ENCODE measurements around the gene SHMT2. TPM values are rescaled to one million over a fixed set of nuclear protein-coding genes. Genes with fewer than 3 reads are reported as not detected.
"Not testable (repeated sequence)": the region's sequence is repeated elsewhere in the genome, so short reads cannot be mapped to it uniquely, and the experiment has no call there.

SHMT2 gene
- total and polyA plus RNA-seq, 7 experiments from 2014 or later: 21.7 to 175 (median 36.1) TPM

- Histone ChIP-seq H3K4me1 (ENCODE audit: control insufficient read depth in 2 of 2, insufficient read depth in 2 of 2, low read length in 2 of 2) (peaks cover 10 to 15% of the 10 kb centered on the region in 2 donors), H3K4me3 (ENCODE audit: low read length) (no peak overlapping the region), H3K27ac (ENCODE audit: low read depth, low read length) (peak overlapping the region; percentile 74), H3K9me3 (ENCODE audit: control insufficient read depth in 2 of 3, low read length in 3 of 3) (no peaks in the 10 kb centered on the region), H3K27me3 (ENCODE audit: control insufficient read depth in 2 of 2, insufficient read depth in 2 of 2, low read length in 2 of 2) (no peaks in the 10 kb centered on the region), H3K36me3 (ENCODE audit: control insufficient read depth in 2 of 3, insufficient read depth in 3 of 3, low read length in 3 of 3) (peaks cover 11 to 55% (median 12%) of the 10 kb centered on the region in 3 experiments)
- ChIA-PET POLR2A (interaction anchor here (0.7 to 1.4 kb wide), 2 partner anchors 9 to 150 kb away, joined by 3 read pairs; no protein-coding TSS in a partner anchor), CTCF (interaction anchor here (0.6 kb wide), 1 partner anchor 12 kb away, joined by 3 read pairs; no protein-coding TSS in a partner anchor)
- Mint-ChIP-seq H3K27me3 (no peaks in the 10 kb centered on the region), H3K27ac (peak overlapping the region; percentile 85 to 95 (median 90)), H3K4me3 (peak overlapping the region; percentile 7 to 72 (median 59)), H3K9me3 (peaks cover 0 to 2% (median 0%) of the 10 kb centered on the region in 11 donors), H3K4me1 (peaks cover 12 to 30% (median 21%) of the 10 kb centered on the region in 7 donors), H3K36me3 (peaks cover 3 to 67% (median 41%) of the 10 kb centered on the region in 5 donors)
- peak in 8 of 9 donors; percentile 25 to 75 (median 54) for DNase-seq
- ATAC-seq: peak; percentile 98
- intact Hi-C loops (cut with micrococcal nuclease): loop anchor here in 1 of 2 donors (1.0 kb wide), 2 partner anchors 17 to 173 kb away; no protein-coding TSS in a partner anchor
Observed at GRCh38 chr12:57280211-57281062, 50.9 kb downstream of the SHMT2 start.

- intact Hi-C loops (cut with micrococcal nuclease); POLR2A ChIA-PET; H3K4me3 ChIP-seq (ENCODE audit: low read length); DNase-seq; H3K9me3 ChIP-seq (ENCODE audit: control insufficient read depth in 2 of 3, low read length in 3 of 3); ATAC-seq; H3K27ac ChIP-seq (ENCODE audit: low read depth, low read length); H3K27me3 ChIP-seq (ENCODE audit: control insufficient read depth in 2 of 2, insufficient read depth in 2 of 2, low read length in 2 of 2); H3K4me3 Mint-ChIP-seq; H3K27me3 Mint-ChIP-seq; H3K9me3 Mint-ChIP-seq; CTCF ChIA-PET: not testable (repeated sequence)
- Histone ChIP-seq H3K4me1 (ENCODE audit: control insufficient read depth in 2 of 2, insufficient read depth in 2 of 2, low read length in 2 of 2) (peaks cover 10 to 15% of the 10 kb centered on the region in 2 donors), H3K36me3 (ENCODE audit: control insufficient read depth in 2 of 3, insufficient read depth in 3 of 3, low read length in 3 of 3) (peaks cover 11 to 65% (median 14%) of the 10 kb centered on the region in 3 experiments)
- H3K36me3 Mint-ChIP-seq: peaks cover 3 to 69% (median 41%) of the 10 kb centered on the region in 5 donors
- peaks cover 14 to 30% (median 19%) of the 10 kb centered on the region in 7 donors for H3K4me1 Mint-ChIP-seq
- H3K27ac Mint-ChIP-seq: peak overlapping the region in 4 of 9 donors; percentile 31 to 93 (median 66)
Observed at GRCh38 chr12:57282073-57282472, 52.6 kb downstream of the SHMT2 start.

Small RNAs within 50 kb of the gene (microRNA-seq; reads per million reads assigned to microRNA genes)
- gene MIR1228 (ENCODE audit: borderline microRNAs expressed): not detected

Other genes with a start within 250 kb of the SHMT2 start
- 10 to 100 TPM in 3 of 5 experiments, 1 to 10 TPM in 2; 5.8 to 12.9 (median 10.7) TPM for gene ZBTB39, start 223.2 kb upstream of the SHMT2 start, total RNA-seq
- 1 to 10 TPM; 2.2 to 3.2 TPM for gene ZBTB39, start 223.2 kb upstream of the SHMT2 start, polyA plus RNA-seq
- gene TAC3, start 213.2 kb upstream of the SHMT2 start, total RNA-seq: 1 to 10 TPM in 1 of 5 experiments, under 1 TPM in 3, not detected in 1; 0.49 to 1.1 (median 0.74) TPM
- gene TAC3, start 213.2 kb upstream of the SHMT2 start, polyA plus RNA-seq: not detected
- 1 to 10 TPM; 1.3 to 2.3 (median 1.9) TPM for gene MYO1A, start 179.6 kb upstream of the SHMT2 start, total RNA-seq
- gene MYO1A, start 179.6 kb upstream of the SHMT2 start, polyA plus RNA-seq: under 1 TPM; 0.56 to 0.68 TPM
- 10 to 100 TPM; 13.1 to 47.6 (median 29.3) TPM for gene NEMP1, start 150.9 kb upstream of the SHMT2 start, total RNA-seq
- gene NEMP1, start 150.9 kb upstream of the SHMT2 start, polyA plus RNA-seq: 1 to 10 TPM; 2.9 to 7.4 TPM
- 10 to 100 TPM in 3 of 5 experiments, 1 to 10 TPM in 2; 5.7 to 22.4 (median 15.5) TPM for gene NAB2, start 140.6 kb upstream of the SHMT2 start, total RNA-seq
- 1 to 10 TPM in 1 of 2 donors, under 1 TPM in 1; 0.46 to 2.8 TPM for gene NAB2, start 140.6 kb upstream of the SHMT2 start, polyA plus RNA-seq
- gene STAT6, start 118.3 kb upstream of the SHMT2 start, total RNA-seq: 100 to 1,000 TPM; 206 to 403 (median 294) TPM
- 100 to 1,000 TPM in 1 of 2 donors, 10 to 100 TPM in 1; 99.3 to 104 TPM for gene STAT6, start 118.3 kb upstream of the SHMT2 start, polyA plus RNA-seq
- gene LRP1, start 101.2 kb upstream of the SHMT2 start, total RNA-seq: 100 to 1,000 TPM in 1 of 5 experiments, 10 to 100 TPM in 3, under 1 TPM in 1; 0.58 to 119 (median 14.8) TPM
- gene LRP1, start 101.2 kb upstream of the SHMT2 start, polyA plus RNA-seq: 1 to 10 TPM in 1 of 2 donors, under 1 TPM in 1; 0.72 to 1.2 TPM
- gene LRP1-AS, start 82.1 kb upstream of the SHMT2 start, total RNA-seq: not detected
- gene LRP1-AS, start 82.1 kb upstream of the SHMT2 start, polyA plus RNA-seq: not detected
- gene NXPH4, start 12.9 kb upstream of the SHMT2 start, total RNA-seq: under 1 TPM in 1 of 5 experiments, not detected in 4; 0.31 TPM
- gene NXPH4, start 12.9 kb upstream of the SHMT2 start, polyA plus RNA-seq: not detected
- 1 to 10 TPM; 2.5 to 7.3 (median 5.6) TPM for gene STAC3, start 21.5 kb downstream of the SHMT2 start, total RNA-seq
- gene STAC3, start 21.5 kb downstream of the SHMT2 start, polyA plus RNA-seq: not detected
- gene R3HDM2, start 201.3 kb downstream of the SHMT2 start, total RNA-seq: 100 to 1,000 TPM in 4 of 5 experiments, 10 to 100 TPM in 1; 74.9 to 145 (median 120) TPM
- gene R3HDM2, start 201.3 kb downstream of the SHMT2 start, polyA plus RNA-seq: 10 to 100 TPM; 13.7 to 25.8 TPM
- gene INHBC, start 205.1 kb downstream of the SHMT2 start, total RNA-seq: under 1 TPM in 1 of 5 experiments, not detected in 4; 0.16 TPM
- not detected for gene INHBC, start 205.1 kb downstream of the SHMT2 start, polyA plus RNA-seq
- gene INHBE, start 225.6 kb downstream of the SHMT2 start, total RNA-seq: under 1 TPM in 1 of 5 experiments, not detected in 4; 0.12 TPM
- not detected for gene INHBE, start 225.6 kb downstream of the SHMT2 start, polyA plus RNA-seq
- gene GLI1, start 230.1 kb downstream of the SHMT2 start, total RNA-seq: 1 to 10 TPM in 2 of 5 experiments, under 1 TPM in 3; 0.39 to 1.4 (median 0.45) TPM
- gene GLI1, start 230.1 kb downstream of the SHMT2 start, polyA plus RNA-seq: not detected

Measured in naive thymus-derived CD4-positive, alpha-beta T cell (primary cell).